GM18526 (cell line): Measurements from ENCODE around the gene GADD45B.

Source experiments
- POLR2A ChIP-seq: IDR thresholded peaks from 3 replicates; pipeline ENCODE4 v1.6.1; 2011; ENCODE audit not compliant: insufficient read length; ENCODE audit errors: extremely low read depth

The GADD45B gene

GRCh38 chr19:2475702-2476450 lies at the start of gene GADD45B:
Gene GADD45B (plus strand): TSS chr19:2476127. CDS start chr19:2476359, 232 bp downstream.
- peak; percentile 100 for TF ChIP-seq POLR2A

GRCh38 chr19:2426611-2427428 lies 49.1 kb upstream of the GADD45B start:
- no peak for TF ChIP-seq POLR2A

- TF ChIP-seq POLR2A = peak; percentile 71
Measured at GRCh38 chr19:2427429-2428320, 48.3 kb upstream of the GADD45B start, which contains the start of gene TIMM13. Gene TIMM13 (minus strand): TSS chr19:2427586. CDS start chr19:2427533, 53 bp downstream.

GRCh38 chr19:2428321-2428690 lies 47.6 kb upstream of the GADD45B start:
- TF ChIP-seq POLR2A = peak; percentile 22

GRCh38 chr19:2428756-2429711 lies 46.9 kb upstream of the GADD45B start:
- no peak for TF ChIP-seq POLR2A

- no peak for TF ChIP-seq POLR2A
Measured at GRCh38 chr19:2429917-2430535, 45.9 kb upstream of the GADD45B start.

- TF ChIP-seq POLR2A = no peak
Measured at GRCh38 chr19:2431318-2432055, 44.4 kb upstream of the GADD45B start.

- no peak for TF ChIP-seq POLR2A
Measured at GRCh38 chr19:2432131-2432848, 43.6 kb upstream of the GADD45B start.

- no peak for TF ChIP-seq POLR2A
Measured at GRCh38 chr19:2433854-2434253, 42.1 kb upstream of the GADD45B start.

- no peak for TF ChIP-seq POLR2A
Measured at GRCh38 chr19:2434267-2434666, 41.7 kb upstream of the GADD45B start.

GRCh38 chr19:2434721-2435265 lies 41.1 kb upstream of the GADD45B start:
- TF ChIP-seq POLR2A = no peak

GRCh38 chr19:2436384-2436783 lies 39.5 kb upstream of the GADD45B start:
- no peak for TF ChIP-seq POLR2A

GRCh38 chr19:2436926-2437325 lies 39.0 kb upstream of the GADD45B start:
- no peak for TF ChIP-seq POLR2A
